ENCODE results near the gene VPS13D.

DNA sequence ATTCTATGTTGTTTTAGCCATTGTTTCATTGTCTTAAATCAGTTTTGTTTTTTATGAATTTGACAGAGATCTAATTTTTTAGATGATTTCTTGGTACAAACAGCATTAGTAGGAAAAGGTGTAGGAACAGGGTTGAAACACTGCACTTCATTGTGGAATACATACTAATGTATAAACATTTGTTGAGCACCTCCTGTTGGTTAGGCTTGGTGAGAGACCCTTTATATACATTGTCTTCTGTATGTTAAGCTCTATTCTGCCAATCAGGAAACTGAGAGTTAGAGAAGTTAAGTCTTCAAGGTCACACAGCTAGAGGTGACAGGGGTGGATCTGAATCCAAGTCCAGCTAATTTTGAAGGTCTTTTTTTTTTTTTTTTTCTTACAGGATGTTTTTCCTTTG lies 192.7 kb downstream of the VPS13D start:
- TF ChIP-seq CBFB (CRISPR knock-in tag; IDR thresholded peaks at IDR 0.05; ENCODE audit: low read depth) = no peak
- TF ChIP-seq ZNF232 (CRISPR knock-in tag; IDR thresholded peaks at IDR 0.05) = no peak
- TF ChIP-seq, protein P1, sequence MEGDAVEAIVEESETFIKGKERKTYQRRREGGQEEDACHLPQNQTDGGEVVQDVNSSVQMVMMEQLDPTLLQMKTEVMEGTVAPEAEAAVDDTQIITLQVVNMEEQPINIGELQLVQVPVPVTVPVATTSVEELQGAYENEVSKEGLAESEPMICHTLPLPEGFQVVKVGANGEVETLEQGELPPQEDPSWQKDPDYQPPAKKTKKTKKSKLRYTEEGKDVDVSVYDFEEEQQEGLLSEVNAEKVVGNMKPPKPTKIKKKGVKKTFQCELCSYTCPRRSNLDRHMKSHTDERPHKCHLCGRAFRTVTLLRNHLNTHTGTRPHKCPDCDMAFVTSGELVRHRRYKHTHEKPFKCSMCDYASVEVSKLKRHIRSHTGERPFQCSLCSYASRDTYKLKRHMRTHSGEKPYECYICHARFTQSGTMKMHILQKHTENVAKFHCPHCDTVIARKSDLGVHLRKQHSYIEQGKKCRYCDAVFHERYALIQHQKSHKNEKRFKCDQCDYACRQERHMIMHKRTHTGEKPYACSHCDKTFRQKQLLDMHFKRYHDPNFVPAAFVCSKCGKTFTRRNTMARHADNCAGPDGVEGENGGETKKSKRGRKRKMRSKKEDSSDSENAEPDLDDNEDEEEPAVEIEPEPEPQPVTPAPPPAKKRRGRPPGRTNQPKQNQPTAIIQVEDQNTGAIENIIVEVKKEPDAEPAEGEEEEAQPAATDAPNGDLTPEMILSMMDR (IDR thresholded peaks at IDR 0.05) = no peak
- TF ChIP-seq NFE2L1 (CRISPR knock-in tag; IDR thresholded peaks at IDR 0.05) = no peak
- TF ChIP-seq ZNF138 (CRISPR knock-in tag; conservative IDR thresholded peaks at IDR 0.05) = no peak
- TF ChIP-seq, protein P2, sequence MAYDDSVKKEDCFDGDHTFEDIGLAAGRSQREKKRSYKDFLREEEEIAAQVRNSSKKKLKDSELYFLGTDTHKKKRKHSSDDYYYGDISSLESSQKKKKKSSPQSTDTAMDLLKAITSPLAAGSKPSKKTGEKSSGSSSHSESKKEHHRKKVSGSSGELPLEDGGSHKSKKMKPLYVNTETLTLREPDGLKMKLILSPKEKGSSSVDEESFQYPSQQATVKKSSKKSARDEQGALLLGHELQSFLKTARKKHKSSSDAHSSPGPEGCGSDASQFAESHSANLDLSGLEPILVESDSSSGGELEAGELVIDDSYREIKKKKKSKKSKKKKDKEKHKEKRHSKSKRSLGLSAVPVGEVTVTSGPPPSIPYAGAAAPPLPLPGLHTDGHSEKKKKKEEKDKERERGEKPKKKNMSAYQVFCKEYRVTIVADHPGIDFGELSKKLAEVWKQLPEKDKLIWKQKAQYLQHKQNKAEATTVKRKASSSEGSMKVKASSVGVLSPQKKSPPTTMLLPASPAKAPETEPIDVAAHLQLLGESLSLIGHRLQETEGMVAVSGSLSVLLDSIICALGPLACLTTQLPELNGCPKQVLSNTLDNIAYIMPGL (CRISPR knock-in tag; IDR thresholded peaks at IDR 0.05) = no peak

Measured in WTC11 (cell line).